Panc1 (cell line): ENCODE measurements around the gene UBE2J1. TPM values are rescaled to one million over a fixed set of nuclear protein-coding genes. Genes with fewer than 3 reads are reported as not detected.

Source experiments
- ATAC-seq: fragments of 200-7000 bp; cut with Tn5 transposase; 2 replicates; pipeline ENCODE4 v1.9.1; 2020; ENCODE audit warnings: mild to moderate bottlenecking, moderate library complexity
- BruUV-seq: library from RNA; stranded (reverse); fragments of 400-500 nt; replicated peaks from 2 replicates; lab custom pipeline; 2021; lab: Mats Ljungman, UMichigan
- CTCF ChIA-PET: fragments of 300-600 bp; sonication (Branson Sonifier 250); formaldehyde crosslinking; loops from one replicate; lab custom pipeline; 2022; ENCODE audit warnings: antibody characterized with exemption; lab: Charles Lee
- POLR2A ChIA-PET: fragments of 300-600 bp; sonication (Branson Sonifier 250); formaldehyde crosslinking; loops from one replicate; lab custom pipeline; 2022; ENCODE audit warnings: antibody characterized with exemption; lab: Charles Lee
- DNase-seq: peaks from one replicate; pipeline ENCODE4 v3.0.0-alpha.2; 2010; ENCODE audit warnings: low read depth, low spot score
- H3K27ac ChIP-seq: 2 replicates; pipeline ENCODE4 v1.5.1; 2011; ENCODE audit warnings: mild to moderate bottlenecking, low read length, inconsistent platforms
- H3K27me3 ChIP-seq: fragments of 200-500 bp; sonication (Bioruptor generic); 2 replicates; pipeline ENCODE4 v1.6.0; 2014; ENCODE audit warnings: low read length, inconsistent platforms; ENCODE audit not compliant: control insufficient read depth, insufficient read depth
- H3K36me3 ChIP-seq: fragments of 200-500 bp; sonication (Bioruptor generic); 2 replicates; pipeline ENCODE4 v1.5.1; 2014; ENCODE audit warnings: inconsistent platforms, mild to moderate bottlenecking, low read length, moderate library complexity; ENCODE audit not compliant: control insufficient read depth, insufficient read depth
- H3K4me1 ChIP-seq: 2 replicates; pipeline ENCODE4 v1.5.1; 2011; ENCODE audit warnings: inconsistent platforms, mild to moderate bottlenecking, low read length, moderate library complexity; ENCODE audit not compliant: control insufficient read depth, insufficient read depth
- H3K4me3 ChIP-seq, 2 experiments: 2 replicates each; pipeline ENCODE4 v1.5.1; 2011 to 2012; ENCODE audit warnings: low read depth in 2 of 2, low read length in 2 of 2, mild to moderate bottlenecking in 2 of 2, inconsistent platforms in 1 of 2, moderate library complexity in 1 of 2
- H3K9me3 ChIP-seq: fragments of 200-500 bp; sonication (Bioruptor generic); 2 replicates; pipeline ENCODE4 v1.5.1; 2014; ENCODE audit warnings: low read depth, mild to moderate bottlenecking, inconsistent platforms, low read length, moderate library complexity; ENCODE audit not compliant: control insufficient read depth, insufficient read depth
- CTCF ChIP-seq: fragments of 450-650 bp; IDR thresholded peaks from 2 replicates; pipeline ENCODE4 v1.5.1; 2017; ENCODE audit warnings: mild to moderate bottlenecking
- POLR2AphosphoS5 ChIP-seq: IDR thresholded peaks from 2 replicates; pipeline ENCODE4 v1.6.1; 2012; ENCODE audit warnings: mild to moderate bottlenecking, low read depth, low read length, moderate library complexity
- REST ChIP-seq, 2 experiments: IDR thresholded peaks; 2 replicates each; pipeline ENCODE4 v1.6.1; 2011 to 2012; ENCODE audit warnings: low read depth in 2 of 2, control low read depth in 1 of 2, low read length in 1 of 2, mild to moderate bottlenecking in 1 of 2, moderate library complexity in 1 of 2; ENCODE audit not compliant: insufficient read depth in 1 of 2
- SIN3A ChIP-seq: IDR thresholded peaks from 2 replicates; pipeline ENCODE4 v1.6.1; 2012; ENCODE audit warnings: low read depth, mild to moderate bottlenecking, low read length, moderate library complexity, borderline replicate concordance; ENCODE audit not compliant: insufficient read depth
- TCF7L2 ChIP-seq: IDR thresholded peaks from 2 replicates; pipeline ENCODE4 v1.6.1; 2011; ENCODE audit warnings: mild to moderate bottlenecking, low read depth, low read length, inconsistent platforms
- in situ Hi-C: cut with HindIII; loops from 2 replicates; pipeline ENCODE4 v1.10.0; 2016; ENCODE audit warnings: low sequenced_read_pairs, low pct_unique_long_range_greater_than_20kb
- intact Hi-C: fragments of 100-400 bp; cut with micrococcal nuclease; formaldehyde crosslinking; loops from one replicate; pipeline ENCODE4 v1.10.0; 2022; ENCODE audit not compliant: unreplicated experiment
- total RNA-seq: library from RNA; stranded (reverse); gene quantifications from one replicate; pipeline ENCODE4 v1.2.1, GENCODE V29; 2021; ENCODE audit not compliant: unreplicated experiment

Gene UBE2J1
- total RNA-seq, 1 experiment from 2014 or later, result 30.5 TPM

GRCh38 chr6:89324304-89324703 is 28.2 kb downstream of the UBE2J1 start:
- DNase-seq, result no peak
- no peaks in the 10 kb centered on the region for H3K4me1 ChIP-seq
- H3K4me3 ChIP-seq, result no peak overlapping the region
- ChIA-PET CTCF (no interaction called here), POLR2A (no interaction called here)
- BruUV-seq, result no TSS peak
- H3K27me3 ChIP-seq, result no peaks in the 10 kb centered on the region
- no peak for ATAC-seq
- TF ChIP-seq POLR2AphosphoS5, result no peak
- no peak for TF ChIP-seq SIN3A
- TF ChIP-seq CTCF, result no peak
- TF ChIP-seq REST (IDR thresholded peaks at IDR 0.05; ENCODE audit: insufficient read depth in 1 of 2, low read depth in 2 of 2, low read length in 1 of 2), result no peak
- no peak for TF ChIP-seq TCF7L2
- no peaks in the 10 kb centered on the region for H3K9me3 ChIP-seq
- no peaks in the 10 kb centered on the region for H3K36me3 ChIP-seq
- intact Hi-C loops (no loop called here), in situ Hi-C loops (no loop called here)
- H3K27ac ChIP-seq, result no peak overlapping the region

- intact Hi-C loops, result no loop called here
- in situ Hi-C loops, result no loop called here
- H3K36me3 ChIP-seq, result no peaks in the 10 kb centered on the region
- H3K4me1 ChIP-seq, result no peaks in the 10 kb centered on the region
- ChIA-PET POLR2A (no interaction called here), CTCF (no interaction called here)
- TF ChIP-seq CTCF, result no peak
- no peak for TF ChIP-seq REST (IDR thresholded peaks at IDR 0.05; ENCODE audit: insufficient read depth in 1 of 2, low read depth in 2 of 2, low read length in 1 of 2)
- no peak for TF ChIP-seq TCF7L2
- no peak for TF ChIP-seq SIN3A
- TF ChIP-seq POLR2AphosphoS5, result no peak
- no peak overlapping the region for H3K27ac ChIP-seq
- no TSS peak for BruUV-seq
- DNase-seq (no peak), ATAC-seq (no peak)
- H3K4me3 ChIP-seq, result no peak overlapping the region
- H3K27me3 ChIP-seq, result no peaks in the 10 kb centered on the region
- no peaks in the 10 kb centered on the region for H3K9me3 ChIP-seq
Measured at GRCh38 chr6:89323511-89323971, 29.0 kb downstream of the UBE2J1 start.
